Neural crest cell (in vitro differentiated cells): ENCODE results near the gene NAB1. TPM values are rescaled to one million over a fixed set of nuclear protein-coding genes. Genes with fewer than 3 reads are reported as not detected.

Experiments used
- DNase-seq: peaks from one replicate; pipeline ENCODE4 v3.0.0; 2021; ENCODE audit warnings: low read depth, mixed read lengths, low spot score
- H3K27ac Mint-ChIP-seq: one replicate; pipeline ENCODE4 v1.8.0; 2021; ENCODE audit warnings: mild to moderate bottlenecking, mixed read lengths; ENCODE audit not compliant: unreplicated experiment
- H3K27me3 Mint-ChIP-seq: 2 replicates; pipeline ENCODE4 v1.8.0; 2021; ENCODE audit warnings: low read depth, mild to moderate bottlenecking, mixed read lengths
- H3K36me3 Mint-ChIP-seq: 2 replicates; pipeline ENCODE4 v1.8.0; 2021; ENCODE audit warnings: low read depth, mild to moderate bottlenecking, mixed read lengths
- H3K4me1 Mint-ChIP-seq: 2 replicates; pipeline ENCODE4 v1.8.0; 2021; ENCODE audit warnings: mixed read lengths
- H3K4me3 Mint-ChIP-seq: one replicate; pipeline ENCODE4 v1.8.0; 2021; ENCODE audit warnings: mild to moderate bottlenecking, mixed read lengths
- H3K9me3 Mint-ChIP-seq: 2 replicates; pipeline ENCODE4 v1.8.0; 2021; ENCODE audit warnings: mixed read lengths
- total RNA-seq: library from RNA; stranded (reverse); gene quantifications from 2 replicates; pipeline ENCODE4 v1.2.1, GENCODE V29; 2021
- TF ChIP-seq, protein P1 (sequence below): fragments of 200-600 bp; sonication (generic); conservative IDR thresholded peaks from 2 replicates; pipeline ENCODE4 v1.5.0; 2021; ENCODE audit warnings: antibody characterized with exemption, mild to moderate bottlenecking

The NAB1 gene
- total RNA-seq, 1 donor from 2014 or later, result 42.4 TPM

DNA sequence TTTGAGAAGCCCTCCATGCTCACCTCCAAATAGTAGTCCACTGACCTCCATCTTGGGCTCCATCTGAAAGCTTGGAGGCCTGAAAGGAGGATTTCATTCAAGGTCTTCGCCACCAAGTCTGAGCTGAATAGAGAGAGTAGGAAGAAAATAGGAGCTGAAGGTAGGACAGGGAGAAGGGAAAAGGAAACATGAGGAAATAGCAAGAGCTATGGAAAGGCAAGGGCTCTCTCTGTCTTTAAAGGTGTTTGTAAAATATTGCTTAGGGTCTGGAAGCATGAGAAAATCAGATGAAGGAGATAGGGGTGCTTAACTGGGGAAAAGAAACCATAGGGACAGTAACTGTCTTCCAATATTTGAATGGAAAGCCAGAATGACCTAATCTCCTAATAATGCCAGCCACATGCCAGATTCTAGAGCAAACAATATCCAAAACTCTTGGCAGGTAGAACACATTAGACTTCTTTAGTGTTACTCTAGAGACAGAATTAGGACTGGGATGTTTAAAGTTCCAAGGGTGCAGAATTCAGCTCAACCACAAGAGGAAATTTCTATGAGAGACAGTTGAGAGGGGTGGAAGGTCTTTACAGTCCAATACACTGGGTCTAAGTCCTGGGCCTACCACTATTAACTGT, 67.4 kb downstream of the NAB1 start:
- H3K4me3 Mint-ChIP-seq, result no peak overlapping the region
- H3K27me3 Mint-ChIP-seq, result no peaks in the 10 kb centered on the region
- no peak overlapping the region for H3K27ac Mint-ChIP-seq
- TF ChIP-seq, protein P1, sequence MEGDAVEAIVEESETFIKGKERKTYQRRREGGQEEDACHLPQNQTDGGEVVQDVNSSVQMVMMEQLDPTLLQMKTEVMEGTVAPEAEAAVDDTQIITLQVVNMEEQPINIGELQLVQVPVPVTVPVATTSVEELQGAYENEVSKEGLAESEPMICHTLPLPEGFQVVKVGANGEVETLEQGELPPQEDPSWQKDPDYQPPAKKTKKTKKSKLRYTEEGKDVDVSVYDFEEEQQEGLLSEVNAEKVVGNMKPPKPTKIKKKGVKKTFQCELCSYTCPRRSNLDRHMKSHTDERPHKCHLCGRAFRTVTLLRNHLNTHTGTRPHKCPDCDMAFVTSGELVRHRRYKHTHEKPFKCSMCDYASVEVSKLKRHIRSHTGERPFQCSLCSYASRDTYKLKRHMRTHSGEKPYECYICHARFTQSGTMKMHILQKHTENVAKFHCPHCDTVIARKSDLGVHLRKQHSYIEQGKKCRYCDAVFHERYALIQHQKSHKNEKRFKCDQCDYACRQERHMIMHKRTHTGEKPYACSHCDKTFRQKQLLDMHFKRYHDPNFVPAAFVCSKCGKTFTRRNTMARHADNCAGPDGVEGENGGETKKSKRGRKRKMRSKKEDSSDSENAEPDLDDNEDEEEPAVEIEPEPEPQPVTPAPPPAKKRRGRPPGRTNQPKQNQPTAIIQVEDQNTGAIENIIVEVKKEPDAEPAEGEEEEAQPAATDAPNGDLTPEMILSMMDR, result no peak
- H3K4me1 Mint-ChIP-seq, result no peaks in the 10 kb centered on the region
- H3K9me3 Mint-ChIP-seq, result peaks cover 4% of the 10 kb centered on the region
- DNase-seq, result no peak
- no peaks in the 10 kb centered on the region for H3K36me3 Mint-ChIP-seq

DNA sequence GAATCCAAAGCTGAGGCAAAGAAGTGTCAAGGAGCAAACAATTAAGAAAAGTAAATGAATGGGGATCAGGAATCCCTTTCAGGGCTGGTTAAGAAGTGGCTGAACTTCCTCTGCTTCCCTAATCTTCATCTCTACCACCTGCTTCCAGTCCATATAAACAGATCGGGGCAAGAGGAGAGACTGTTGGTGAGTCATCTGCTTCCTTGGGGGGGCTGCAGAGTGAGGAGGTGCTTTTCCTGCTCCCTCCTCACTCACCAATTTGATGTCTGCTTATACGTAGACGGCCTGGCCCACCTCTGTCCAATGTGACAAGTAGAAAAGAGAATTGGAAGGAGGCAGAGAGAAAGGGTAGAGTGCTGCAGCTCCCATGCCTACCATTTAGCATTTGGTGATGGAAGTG, 68.4 kb downstream of the NAB1 start:
- no peaks in the 10 kb centered on the region for H3K4me1 Mint-ChIP-seq
- TF ChIP-seq, protein P1, result no peak

DNA sequence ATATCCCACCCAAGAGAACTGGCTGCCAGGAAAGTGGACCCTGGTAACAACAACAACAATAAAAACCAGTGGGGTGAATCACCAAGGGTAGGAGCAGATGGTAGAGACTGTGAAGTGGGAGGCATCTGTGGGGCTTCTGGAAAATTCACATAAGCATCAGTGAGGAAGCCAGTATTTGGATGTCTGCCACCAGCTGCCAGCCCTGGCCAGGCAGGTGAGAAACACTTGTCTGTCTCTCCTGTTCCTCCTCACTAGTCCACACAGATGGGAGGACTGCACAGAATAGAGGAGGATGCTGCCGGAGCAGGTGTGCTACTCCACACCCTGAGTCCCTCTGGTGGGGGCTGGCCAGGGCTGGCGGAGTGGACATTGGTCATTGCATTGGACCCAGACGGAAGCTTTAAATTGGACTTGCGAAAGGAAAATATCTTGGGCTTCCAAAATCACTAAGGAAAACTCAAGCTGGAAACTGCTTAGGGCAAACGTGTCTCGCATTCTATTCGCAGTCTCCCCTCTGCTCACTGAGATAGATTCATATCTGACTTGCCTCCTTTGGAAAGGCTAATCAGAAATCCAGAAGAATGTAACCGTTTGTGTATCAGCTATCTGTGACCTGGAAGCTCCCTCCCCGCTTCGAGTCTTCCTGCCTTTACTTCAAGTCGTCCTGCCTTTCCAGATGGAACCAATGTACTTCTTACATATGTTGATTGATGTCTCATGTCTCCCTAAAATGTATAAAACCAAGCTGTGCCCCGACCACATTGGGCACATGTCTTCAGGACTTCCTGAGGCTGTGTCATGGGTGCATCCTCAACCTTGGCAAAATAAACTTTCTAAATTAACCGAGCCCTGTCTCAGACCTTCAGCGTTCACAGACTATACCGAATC, 69.1 kb downstream of the NAB1 start:
- H3K4me3 Mint-ChIP-seq, result no peak overlapping the region
- no peaks in the 10 kb centered on the region for H3K36me3 Mint-ChIP-seq
- peaks cover 4% of the 10 kb centered on the region for H3K9me3 Mint-ChIP-seq
- H3K4me1 Mint-ChIP-seq, result no peaks in the 10 kb centered on the region
- no peak overlapping the region for H3K27ac Mint-ChIP-seq
- TF ChIP-seq, protein P1, result no peak
- no peaks in the 10 kb centered on the region for H3K27me3 Mint-ChIP-seq
- DNase-seq, result no peak

More for the DNA sequence above, 68.4 kb downstream of the NAB1 start:
- DNase-seq, result no peak
- no peaks in the 10 kb centered on the region for H3K27me3 Mint-ChIP-seq
- no peak overlapping the region for H3K4me3 Mint-ChIP-seq
- H3K36me3 Mint-ChIP-seq, result no peaks in the 10 kb centered on the region
- peaks cover 4% of the 10 kb centered on the region for H3K9me3 Mint-ChIP-seq
- H3K27ac Mint-ChIP-seq, result no peak overlapping the region

DNA sequence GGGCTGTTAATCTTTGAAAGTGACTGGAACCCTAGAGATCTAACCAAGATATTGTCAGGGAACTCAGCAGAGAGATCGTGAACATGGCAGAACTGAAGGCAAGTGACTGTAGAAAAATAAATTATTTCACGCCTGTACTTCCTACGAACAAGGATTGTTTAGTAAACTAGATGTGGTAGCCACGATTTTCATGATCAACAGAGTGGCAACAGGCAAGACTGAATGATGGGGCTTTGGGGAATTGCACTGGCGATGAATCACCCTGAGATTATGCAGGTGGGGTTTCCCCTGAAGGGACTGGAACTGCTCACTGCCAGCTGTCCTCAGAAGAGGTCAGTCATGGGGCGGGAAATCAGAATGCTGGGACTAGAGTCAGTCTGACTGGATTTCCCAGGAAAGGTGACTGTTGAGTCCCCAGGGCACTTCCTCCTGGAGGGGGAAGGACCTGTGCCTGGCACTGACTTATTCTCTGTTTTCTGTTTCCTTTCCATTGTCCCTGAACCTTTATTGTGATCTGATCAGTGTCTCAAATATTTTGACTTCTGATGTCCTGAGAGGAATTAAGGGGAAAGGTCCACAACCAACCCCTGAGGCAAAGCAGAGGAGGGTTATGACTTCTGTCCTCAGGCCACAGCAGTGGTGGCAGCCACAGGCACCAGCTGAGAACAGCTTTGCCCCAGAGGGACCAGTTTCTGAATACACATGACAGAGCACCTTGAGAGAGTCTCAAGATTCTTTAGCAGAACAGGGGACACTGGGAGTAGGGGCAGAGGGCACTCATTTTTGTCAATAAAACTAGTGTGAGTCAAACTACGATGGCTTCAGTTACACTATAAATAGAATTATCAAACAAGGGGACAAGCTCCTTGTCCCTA, 70.0 kb downstream of the NAB1 start:
- DNase-seq, result no peak
- no peak overlapping the region for H3K4me3 Mint-ChIP-seq
- H3K4me1 Mint-ChIP-seq, result no peaks in the 10 kb centered on the region
- H3K36me3 Mint-ChIP-seq, result no peaks in the 10 kb centered on the region
- TF ChIP-seq, protein P1, result no peak
- H3K9me3 Mint-ChIP-seq, result peaks cover 4% of the 10 kb centered on the region
- H3K27ac Mint-ChIP-seq, result no peak overlapping the region
- H3K27me3 Mint-ChIP-seq, result no peaks in the 10 kb centered on the region

DNA sequence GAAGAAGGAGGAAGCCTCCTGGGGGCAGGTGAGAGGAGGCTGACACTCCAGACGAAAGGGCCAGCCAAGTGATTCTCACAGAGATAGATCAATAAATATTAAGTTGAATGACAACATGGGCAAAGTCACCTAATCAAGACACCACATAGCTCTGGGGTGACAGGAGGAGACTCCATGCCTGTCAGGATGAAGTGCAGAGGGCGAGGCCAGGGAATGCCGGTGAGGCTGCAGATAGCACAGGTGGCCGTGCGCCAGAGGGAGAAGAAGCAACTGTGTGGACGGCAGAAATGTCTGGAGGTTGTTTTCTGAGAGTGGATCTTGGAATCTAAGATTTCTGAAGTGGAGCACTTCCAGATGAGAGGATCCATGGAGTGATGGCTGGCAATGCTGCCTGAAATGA, 71.4 kb downstream of the NAB1 start:
- H3K4me3 Mint-ChIP-seq, result no peak overlapping the region
- H3K4me1 Mint-ChIP-seq, result no peaks in the 10 kb centered on the region
- H3K27ac Mint-ChIP-seq, result no peak overlapping the region

More for the DNA sequence above, 71.4 kb downstream of the NAB1 start:
- TF ChIP-seq, protein P1, result no peak
- no peaks in the 10 kb centered on the region for H3K36me3 Mint-ChIP-seq
- DNase-seq, result no peak
- no peaks in the 10 kb centered on the region for H3K27me3 Mint-ChIP-seq
- H3K9me3 Mint-ChIP-seq, result peaks cover 4% of the 10 kb centered on the region
